Nephron (organoid): Measurements from ENCODE around the gene ZNF714.

Source experiments
- H3K27ac Mint-ChIP-seq, 3 experiments: 2 replicates each; pipeline ENCODE4 v1.8.0; 2020; ENCODE audit warnings: mixed read lengths in 3 of 3, mild to moderate bottlenecking in 2 of 3, moderate library complexity in 1 of 3
- H3K27me3 Mint-ChIP-seq: 2 replicates; pipeline ENCODE4 v1.8.0; 2021; ENCODE audit warnings: low read depth, mild to moderate bottlenecking, moderate library complexity, mixed read lengths
- H3K36me3 Mint-ChIP-seq: 2 replicates; pipeline ENCODE4 v1.8.0; 2020; ENCODE audit warnings: low read depth, mixed read lengths
- H3K4me1 Mint-ChIP-seq: 2 replicates; pipeline ENCODE4 v1.8.0; 2020; ENCODE audit warnings: mixed read lengths
- H3K4me3 Mint-ChIP-seq, 3 experiments: 2 replicates each; pipeline ENCODE4 v1.8.0; 2020; ENCODE audit warnings: mild to moderate bottlenecking in 3 of 3, mixed read lengths in 3 of 3, moderate library complexity in 2 of 3
- H3K9me3 Mint-ChIP-seq: 2 replicates; pipeline ENCODE4 v1.8.0; 2020; ENCODE audit warnings: mixed read lengths
- TF ChIP-seq, protein P1 (sequence below), 3 experiments: fragments of 200-600 bp; sonication (generic); IDR thresholded peaks; one replicate each; pipeline ENCODE4 v1.5.0; 2021; ENCODE audit warnings: antibody characterized with exemption in 3 of 3; ENCODE audit not compliant: unreplicated experiment in 3 of 3

Gene ZNF714

DNA sequence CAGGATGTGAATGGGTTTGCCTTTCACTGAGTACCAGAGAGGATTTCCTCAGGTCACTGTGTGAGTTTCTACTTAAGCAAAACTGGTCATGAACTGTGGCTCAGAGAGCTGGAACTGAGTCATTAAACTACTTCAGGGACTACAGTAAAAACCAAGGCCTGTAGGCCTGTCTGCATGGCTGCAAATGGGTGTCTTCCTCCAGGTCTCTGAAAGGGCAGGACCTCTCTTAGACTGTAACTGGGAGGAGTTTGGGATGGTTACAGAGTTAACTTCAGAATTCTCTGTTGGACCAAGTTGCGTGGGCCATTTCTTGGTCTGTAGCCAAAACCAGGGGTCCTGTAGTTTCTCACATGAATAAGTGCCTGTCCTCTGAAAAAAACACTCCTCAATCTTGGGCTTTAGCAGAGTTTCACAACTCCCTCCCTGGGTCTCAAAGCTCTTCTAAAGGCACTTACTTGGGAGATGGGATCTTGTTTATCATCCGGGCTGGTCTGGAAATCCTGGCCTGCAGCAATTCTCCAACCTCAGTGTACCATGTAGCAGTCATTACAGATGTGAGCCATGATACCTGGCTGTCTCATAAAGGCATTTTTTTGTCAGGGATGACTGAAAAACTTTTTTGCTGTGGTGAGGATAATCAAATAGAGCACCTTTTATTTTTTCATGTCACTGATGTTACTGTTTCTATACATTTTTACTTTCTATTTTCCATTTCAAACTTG, 19.7 kb downstream of the ZNF714 start:
- Mint-ChIP-seq H3K27me3 (no peaks in the 10 kb centered on the region), H3K9me3 (peaks cover 2% of the 10 kb centered on the region), H3K4me1 (no peaks in the 10 kb centered on the region), H3K27ac (peak overlapping the region in 2 of 3 experiments; percentile 23 to 30), H3K36me3 (peaks cover 78% of the 10 kb centered on the region), H3K4me3 (no peak overlapping the region)
- TF ChIP-seq, protein P1, sequence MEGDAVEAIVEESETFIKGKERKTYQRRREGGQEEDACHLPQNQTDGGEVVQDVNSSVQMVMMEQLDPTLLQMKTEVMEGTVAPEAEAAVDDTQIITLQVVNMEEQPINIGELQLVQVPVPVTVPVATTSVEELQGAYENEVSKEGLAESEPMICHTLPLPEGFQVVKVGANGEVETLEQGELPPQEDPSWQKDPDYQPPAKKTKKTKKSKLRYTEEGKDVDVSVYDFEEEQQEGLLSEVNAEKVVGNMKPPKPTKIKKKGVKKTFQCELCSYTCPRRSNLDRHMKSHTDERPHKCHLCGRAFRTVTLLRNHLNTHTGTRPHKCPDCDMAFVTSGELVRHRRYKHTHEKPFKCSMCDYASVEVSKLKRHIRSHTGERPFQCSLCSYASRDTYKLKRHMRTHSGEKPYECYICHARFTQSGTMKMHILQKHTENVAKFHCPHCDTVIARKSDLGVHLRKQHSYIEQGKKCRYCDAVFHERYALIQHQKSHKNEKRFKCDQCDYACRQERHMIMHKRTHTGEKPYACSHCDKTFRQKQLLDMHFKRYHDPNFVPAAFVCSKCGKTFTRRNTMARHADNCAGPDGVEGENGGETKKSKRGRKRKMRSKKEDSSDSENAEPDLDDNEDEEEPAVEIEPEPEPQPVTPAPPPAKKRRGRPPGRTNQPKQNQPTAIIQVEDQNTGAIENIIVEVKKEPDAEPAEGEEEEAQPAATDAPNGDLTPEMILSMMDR (IDR thresholded peaks at IDR 0.05; ENCODE audit: unreplicated experiment in 3 of 3) = no peak

DNA sequence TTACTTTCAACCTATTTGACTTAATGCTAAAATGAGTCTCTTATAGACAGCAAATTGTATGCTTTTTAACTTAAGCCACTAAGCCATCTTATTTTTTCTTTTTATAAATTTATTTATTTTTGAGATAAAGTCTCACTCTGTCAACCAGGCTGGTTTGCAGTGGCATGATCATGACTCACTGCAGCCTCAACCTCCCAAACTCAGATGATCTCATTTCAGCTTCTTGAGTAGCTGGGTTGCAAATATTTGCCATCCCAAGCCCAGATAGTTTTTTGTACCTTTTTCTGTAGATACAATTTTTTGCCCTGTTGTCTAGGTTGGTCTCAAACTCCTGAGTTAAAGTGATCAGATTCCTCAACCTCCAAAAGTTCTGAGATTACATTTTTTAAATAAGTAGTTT, 27.1 kb downstream of the ZNF714 start:
- H3K4me1 Mint-ChIP-seq = no peaks in the 10 kb centered on the region
- H3K4me3 Mint-ChIP-seq = no peak overlapping the region
- TF ChIP-seq, protein P1 (IDR thresholded peaks at IDR 0.05; ENCODE audit: unreplicated experiment in 3 of 3) = no peak
- H3K27me3 Mint-ChIP-seq = no peaks in the 10 kb centered on the region
- no peak overlapping the region for H3K27ac Mint-ChIP-seq
- H3K36me3 Mint-ChIP-seq = peaks cover 93% of the 10 kb centered on the region
- H3K9me3 Mint-ChIP-seq = peaks cover 35% of the 10 kb centered on the region

- TF ChIP-seq, protein P1 (IDR thresholded peaks at IDR 0.05; ENCODE audit: unreplicated experiment in 3 of 3) = no peak
- Mint-ChIP-seq H3K36me3 (peaks cover 94% of the 10 kb centered on the region), H3K4me3 (no peak overlapping the region), H3K27me3 (no peaks in the 10 kb centered on the region), H3K4me1 (no peaks in the 10 kb centered on the region), H3K9me3 (peaks cover 42% of the 10 kb centered on the region), H3K27ac (no peak overlapping the region)
Observed at GRCh38 chr19:21110183-21110582, 28.2 kb downstream of the ZNF714 start.

DNA sequence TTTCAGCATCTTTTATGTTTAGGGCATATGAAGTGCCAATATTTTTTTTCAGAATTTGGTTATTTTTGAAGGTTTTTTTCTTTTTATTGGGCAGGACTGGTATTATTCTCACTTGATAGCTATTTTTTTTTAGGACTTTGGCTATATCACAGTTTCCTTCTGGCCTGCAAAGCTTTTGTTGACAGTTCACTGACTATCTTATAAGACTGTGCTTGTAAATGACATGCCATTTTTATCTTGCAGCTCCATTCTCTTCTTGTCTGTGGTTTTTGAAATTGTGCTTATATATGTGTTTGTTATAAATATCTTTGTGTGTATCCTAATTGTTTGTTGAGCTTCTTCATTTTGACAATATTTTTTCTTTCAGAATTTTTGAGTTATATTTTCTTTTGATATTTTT, 33.4 kb downstream of the ZNF714 start:
- Mint-ChIP-seq H3K27me3 (no peaks in the 10 kb centered on the region), H3K4me1 (no peaks in the 10 kb centered on the region), H3K9me3 (peaks cover 52% of the 10 kb centered on the region), H3K36me3 (peaks cover 98% of the 10 kb centered on the region), H3K4me3 (no peak overlapping the region), H3K27ac (no peak overlapping the region)
- TF ChIP-seq, protein P1 (IDR thresholded peaks at IDR 0.05; ENCODE audit: unreplicated experiment in 3 of 3) = no peak

DNA sequence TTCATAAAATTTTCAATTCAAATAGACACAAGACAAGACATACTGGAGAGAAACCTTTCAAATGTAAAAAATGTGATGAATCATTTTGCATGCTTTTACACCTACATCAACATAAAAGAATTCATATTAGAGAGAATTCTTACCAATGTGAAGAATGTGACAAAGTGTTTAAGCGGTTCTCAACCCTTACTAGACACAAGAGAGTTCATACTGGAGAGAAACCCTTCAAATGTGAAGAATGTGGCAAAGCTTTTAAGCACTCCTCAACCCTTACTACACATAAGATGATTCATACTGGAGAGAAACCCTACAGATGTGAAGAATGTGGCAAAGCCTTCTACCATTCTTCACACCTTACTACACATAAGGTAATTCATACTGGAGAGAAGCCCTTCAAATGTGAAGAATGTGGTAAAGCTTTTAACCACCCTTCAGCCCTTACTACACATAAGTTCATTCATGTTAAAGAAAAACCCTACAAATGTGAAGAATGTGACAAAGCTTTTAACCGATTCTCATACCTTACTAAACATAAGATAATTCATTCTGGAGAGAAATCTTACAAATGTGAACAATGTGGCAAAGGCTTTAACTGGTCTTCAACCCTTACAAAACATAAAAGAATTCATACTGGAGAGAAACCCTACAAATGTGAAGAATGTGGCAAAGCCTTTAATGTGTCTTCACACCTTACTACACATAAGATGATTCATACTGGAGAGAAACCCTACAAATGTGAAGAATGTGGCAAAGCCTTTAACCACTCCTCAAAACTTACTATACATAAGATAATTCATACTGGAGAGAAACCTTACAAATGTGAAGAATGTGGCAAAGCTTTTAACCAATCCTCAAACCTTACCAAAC, 35.3 kb downstream of the ZNF714 start:
- Mint-ChIP-seq H3K27me3 (no peaks in the 10 kb centered on the region), H3K4me3 (no peak overlapping the region), H3K27ac (no peak overlapping the region), H3K9me3 (peaks cover 35% of the 10 kb centered on the region), H3K36me3 (peaks cover 89% of the 10 kb centered on the region), H3K4me1 (no peaks in the 10 kb centered on the region)
- TF ChIP-seq, protein P1 (IDR thresholded peaks at IDR 0.05; ENCODE audit: unreplicated experiment in 3 of 3) = no peak
